Hindlimb muscle (tissue), 1 donor: Measurements from ENCODE around the gene FERD3L. TPM values are rescaled to one million over a fixed set of nuclear protein-coding genes. Genes with fewer than 3 reads are reported as not detected.

Source experiments
- DNase-seq: peaks from one replicate; pipeline ENCODE4 v3.0.0-alpha.2; 2013
- polyA plus RNA-seq: library from polyadenylated mRNA; unstranded; fragments of 120-200 nt; gene quantifications from one replicate; pipeline ENCODE4 v1.2.1, GENCODE V29; 2013; ENCODE audit not compliant: insufficient read length

The FERD3L gene
- polyA plus RNA-seq, 1 donor = not detected

DNA sequence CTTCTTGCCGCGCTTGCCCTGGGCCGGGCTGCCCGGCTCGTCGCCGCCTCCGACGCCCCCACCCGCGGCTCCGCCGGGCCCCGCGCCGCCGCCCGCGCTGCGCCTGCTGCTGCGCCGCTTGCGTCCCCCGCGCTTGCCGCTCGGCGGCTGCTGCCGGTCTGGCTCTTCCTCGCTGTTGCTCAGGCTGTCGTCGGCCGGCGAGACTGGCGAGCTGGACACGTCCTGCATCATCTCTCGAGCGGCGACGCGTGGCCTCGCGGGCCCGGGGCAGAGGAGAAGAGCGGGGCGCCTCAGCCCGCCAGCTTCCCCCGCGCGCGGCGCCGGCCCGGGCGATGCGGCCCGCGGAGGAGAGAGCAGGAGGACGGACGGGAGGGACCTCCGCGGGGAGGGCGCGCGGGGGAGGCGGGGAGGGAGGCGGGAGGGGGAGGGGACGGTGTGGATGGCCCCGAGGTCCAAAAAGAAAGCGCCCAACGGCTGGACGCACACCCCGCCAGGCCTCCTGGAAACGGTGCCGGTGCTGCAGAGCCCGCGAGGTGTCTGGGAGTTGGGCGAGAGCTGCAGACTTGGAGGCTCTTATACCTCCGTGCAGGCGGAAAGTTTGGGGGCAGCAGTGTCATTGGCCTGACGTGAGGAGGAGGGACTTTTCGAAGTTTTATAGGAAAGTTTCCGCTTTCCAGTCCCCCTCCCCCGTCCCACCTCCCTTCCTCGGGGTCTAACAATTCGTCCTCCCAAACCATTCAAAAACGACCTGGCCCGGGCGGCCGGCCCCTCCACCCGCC, 27.9 kb downstream of the FERD3L start, which contains the start of gene TWIST1:
TSS of gene TWIST1 (minus strand) at position 546 of the 779 bp plus-strand sequence. CDS start at position 231, 315 bp downstream.
- DNase-seq = peak; percentile 93

- DNase-seq = peak; percentile 42
These were observed 28.8 kb downstream of the FERD3L start for GRCh38 chr7:19116121-19117090.

- DNase-seq = no peak
These were observed 30.7 kb downstream of the FERD3L start for GRCh38 chr7:19114551-19114855.

GRCh38 chr7:19113855-19114550, 31.2 kb downstream of the FERD3L start:
- no peak for DNase-seq

DNA sequence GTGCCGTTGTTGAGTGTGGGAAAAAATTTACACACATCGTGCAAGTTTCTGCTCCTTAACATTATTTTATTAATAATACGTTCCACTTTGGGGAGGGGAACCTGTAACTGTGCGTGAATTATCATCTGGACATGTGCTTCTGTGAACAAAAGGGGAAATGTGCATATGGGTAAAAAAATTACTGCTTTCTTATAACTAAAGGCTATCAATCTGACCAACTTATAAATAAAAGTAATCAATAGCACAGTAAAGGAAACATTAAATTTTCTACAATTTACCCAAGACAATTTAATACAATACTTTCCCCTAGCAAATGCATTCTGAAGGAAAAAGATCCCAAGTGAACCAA, 32.2 kb downstream of the FERD3L start:
- no peak for DNase-seq

DNA sequence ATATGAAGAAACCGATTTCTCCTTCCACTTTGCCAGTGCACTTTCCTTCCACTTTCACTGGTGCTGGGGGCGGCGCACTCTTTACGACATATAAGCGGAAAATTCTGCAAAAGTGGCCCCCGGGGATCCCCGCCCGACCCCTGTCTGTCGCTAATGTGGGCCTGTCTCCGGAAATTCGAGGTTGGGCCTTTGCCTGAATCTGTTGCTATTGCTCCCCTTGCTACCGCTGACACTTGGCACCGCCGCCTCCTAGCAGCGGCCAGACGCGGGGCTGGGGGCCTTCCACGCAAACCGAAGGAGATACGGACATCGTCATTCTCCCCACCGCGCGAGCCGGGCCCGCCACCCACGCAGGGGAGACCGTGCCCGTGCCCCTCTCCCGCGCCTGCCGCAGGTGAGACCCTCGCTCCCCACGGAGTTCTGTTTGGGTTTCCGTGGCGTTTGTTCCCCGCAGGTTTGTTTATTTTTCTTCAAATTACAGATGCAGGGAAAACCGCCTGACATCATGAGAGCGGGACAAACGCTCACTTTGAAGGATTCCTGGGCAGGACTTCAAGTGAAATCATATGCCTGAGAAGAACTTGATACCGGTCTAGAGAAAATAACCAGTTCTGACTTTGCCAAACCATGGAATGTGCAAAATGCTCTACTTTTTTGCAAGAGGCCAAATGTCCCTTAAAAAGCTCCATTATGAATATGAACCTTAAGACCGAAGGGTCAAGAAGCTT, 32.8 kb downstream of the FERD3L start:
- DNase-seq = no peak

DNA sequence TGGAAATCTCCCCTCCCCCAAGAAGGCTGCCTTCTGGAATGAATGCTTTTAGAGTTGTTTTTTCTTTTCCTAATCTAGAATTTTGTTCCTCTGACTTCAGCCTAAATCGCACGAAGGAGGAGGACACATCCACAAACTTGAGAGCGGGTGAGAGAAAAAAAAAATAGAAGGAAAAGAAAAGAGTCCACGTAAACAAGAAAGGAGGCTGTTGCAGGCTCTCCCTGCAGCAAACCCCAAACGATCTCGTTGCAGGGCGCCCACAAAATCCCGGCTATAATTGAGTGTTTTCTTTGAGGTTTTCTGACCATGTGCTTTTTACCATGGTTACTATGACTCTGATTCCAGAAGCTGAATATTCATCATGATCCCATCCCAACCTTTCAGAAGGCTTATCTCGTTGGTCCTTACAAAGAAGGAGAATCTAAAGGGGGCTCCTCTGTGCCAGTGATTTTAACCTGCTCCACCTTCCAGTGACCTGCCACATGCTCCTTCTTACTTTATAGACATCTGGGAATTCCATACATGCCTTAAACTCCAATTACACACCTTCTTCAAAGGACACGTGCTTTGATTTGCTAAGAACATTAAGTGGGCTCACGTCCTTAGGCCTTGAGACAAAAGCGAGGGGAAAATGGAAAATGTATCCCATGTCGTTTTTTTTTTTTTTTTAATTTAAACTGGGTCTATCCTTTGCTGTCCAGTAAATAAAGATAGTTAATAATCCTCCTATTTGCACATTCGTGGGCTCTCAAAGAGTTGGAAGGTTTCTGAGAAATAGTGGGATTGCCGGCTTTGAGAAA, 33.5 kb downstream of the FERD3L start:
- DNase-seq = no peak

- no peak for DNase-seq
These were observed 34.4 kb downstream of the FERD3L start for GRCh38 chr7:19110776-19111175.

DNA sequence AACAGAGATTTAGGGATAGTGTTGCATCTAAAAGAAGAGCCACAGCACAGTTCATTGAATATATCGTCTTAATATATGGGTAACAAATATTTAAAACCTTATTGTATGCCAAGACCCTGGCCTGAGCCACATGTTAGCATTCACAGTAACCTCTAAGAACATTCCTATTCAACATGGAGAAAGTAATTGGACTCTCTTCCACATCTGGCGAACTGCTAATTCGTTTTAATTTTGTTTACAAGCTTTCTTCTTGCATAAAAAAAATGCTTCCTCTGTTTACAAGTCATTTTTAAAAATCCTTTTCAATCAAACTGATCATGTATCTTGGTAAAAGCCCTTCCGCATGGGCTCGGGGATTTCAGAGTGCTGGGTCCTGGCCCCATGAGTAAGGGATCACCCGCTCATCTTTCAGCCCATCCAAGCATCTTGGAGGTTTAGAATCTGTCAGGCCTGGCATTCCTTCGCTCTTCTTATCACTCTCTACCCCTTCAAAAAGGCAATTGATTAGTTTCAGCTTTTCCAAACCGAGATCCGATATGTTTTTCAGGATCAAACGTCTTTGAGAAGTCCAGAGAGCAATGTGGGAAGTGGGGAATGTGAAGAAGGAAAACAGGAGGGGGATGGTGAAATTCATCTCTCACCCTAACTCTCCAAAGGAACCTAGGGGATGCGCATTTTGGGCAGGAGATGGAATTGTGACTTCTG, 35.0 kb downstream of the FERD3L start:
- DNase-seq = no peak

DNA sequence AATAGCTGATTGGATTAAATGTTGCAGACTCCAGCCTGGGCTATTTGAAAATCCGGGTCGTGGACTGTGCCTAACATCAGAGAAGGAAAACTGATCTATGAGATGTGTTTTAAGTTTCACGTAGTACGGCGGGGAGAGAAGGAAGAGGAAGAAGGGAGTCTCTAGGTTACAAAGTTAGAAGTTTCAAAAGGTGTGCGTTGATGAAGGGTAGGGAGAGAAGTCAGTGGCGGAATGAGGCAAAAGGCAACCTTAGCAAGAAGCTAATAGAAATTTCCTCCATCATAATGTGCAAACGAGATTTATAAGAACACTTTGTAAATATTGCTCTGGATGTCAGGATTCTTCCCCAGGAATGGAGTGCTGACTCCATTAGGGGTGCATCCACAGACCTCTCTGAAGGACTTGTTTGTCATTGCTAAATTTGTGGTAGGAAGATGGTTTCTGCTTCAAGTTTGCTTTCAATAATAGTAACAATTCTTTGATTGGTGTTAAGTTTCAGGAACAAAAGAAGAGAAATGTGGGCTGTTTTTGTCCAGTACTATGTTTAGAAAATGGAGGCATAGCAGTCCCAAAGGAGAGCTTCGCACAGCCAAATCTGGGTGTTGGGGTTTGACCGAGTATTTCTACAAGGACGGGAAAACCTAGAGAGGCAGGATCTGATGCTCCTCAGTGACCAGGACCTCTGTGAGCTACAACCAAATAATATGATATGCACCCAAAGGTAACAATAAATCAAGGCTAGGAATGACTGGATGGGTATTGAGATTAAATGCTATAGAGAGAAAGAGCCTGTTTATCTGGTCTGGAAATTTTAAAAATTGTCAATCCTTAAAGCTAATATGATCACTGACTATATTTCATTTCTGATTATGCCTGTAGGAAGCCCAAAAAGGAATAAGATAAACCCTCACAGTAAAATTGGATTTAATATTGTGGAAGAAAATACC, 35.9 kb downstream of the FERD3L start:
- DNase-seq = no peak

DNA sequence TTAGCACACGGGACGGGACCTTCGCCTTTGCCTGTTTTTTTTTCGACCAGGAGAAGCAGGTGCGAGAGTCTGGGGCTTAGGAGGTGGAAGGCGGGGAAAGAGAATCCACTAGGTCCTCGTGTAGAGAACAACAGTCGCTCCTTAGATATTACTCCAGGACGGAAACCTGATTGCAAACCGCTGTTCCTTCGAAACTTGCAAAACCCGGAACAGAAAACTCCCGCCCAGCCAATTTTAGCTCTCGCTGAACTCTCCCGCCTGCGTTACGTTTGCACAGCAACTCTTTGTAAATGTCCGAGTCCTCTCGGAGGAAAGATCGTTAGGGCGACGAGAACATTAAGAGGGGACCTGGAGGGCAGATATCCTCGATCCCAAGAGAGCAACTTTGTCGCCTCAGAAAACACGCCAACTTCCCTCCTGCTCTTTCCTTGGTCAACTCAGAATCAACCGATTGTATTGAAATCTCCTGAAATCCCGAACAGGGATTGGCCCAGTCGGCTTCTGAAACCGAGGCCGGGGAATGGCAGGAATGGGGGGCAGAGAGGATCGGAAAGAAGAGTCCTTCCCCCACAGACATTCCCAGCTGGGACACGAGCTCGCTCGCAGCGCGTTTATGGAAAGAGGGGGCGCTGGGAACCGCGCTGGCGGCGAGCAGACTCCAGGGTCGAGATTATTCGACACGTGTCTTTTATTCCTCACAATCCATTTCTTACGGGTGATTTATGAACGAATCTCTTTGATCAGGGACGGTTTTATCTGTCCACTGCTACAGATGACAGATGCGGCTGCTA, 37.7 kb downstream of the FERD3L start:
- peak; percentile 75 for DNase-seq

GRCh38 chr7:19107081-19107355, 38.2 kb downstream of the FERD3L start:
- no peak for DNase-seq

GRCh38 chr7:19106241-19107080, 38.8 kb downstream of the FERD3L start:
- no peak for DNase-seq

- no peak for DNase-seq
These were observed 39.7 kb downstream of the FERD3L start for GRCh38 chr7:19105546-19105945.

DNA sequence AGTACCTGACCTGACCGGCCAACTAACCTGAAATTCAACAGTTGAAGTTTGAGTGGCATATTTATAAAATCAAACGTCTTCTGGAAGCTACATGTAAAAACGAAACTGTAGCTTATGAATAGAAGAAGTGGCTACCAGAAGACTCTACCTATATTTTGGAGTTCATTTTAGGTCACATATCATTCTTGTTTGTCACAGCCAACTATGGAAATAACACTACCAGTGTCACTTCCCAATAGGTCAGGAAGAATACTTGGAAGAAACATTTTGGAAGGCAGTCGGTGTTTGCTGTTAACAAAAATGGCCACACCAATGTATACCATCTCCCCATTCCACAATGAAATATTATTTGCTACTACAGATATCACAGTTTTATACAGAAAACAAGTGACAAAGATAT, 40.4 kb downstream of the FERD3L start:
- no peak for DNase-seq

GRCh38 chr7:19102884-19103283, 42.3 kb downstream of the FERD3L start:
- no peak for DNase-seq

DNA sequence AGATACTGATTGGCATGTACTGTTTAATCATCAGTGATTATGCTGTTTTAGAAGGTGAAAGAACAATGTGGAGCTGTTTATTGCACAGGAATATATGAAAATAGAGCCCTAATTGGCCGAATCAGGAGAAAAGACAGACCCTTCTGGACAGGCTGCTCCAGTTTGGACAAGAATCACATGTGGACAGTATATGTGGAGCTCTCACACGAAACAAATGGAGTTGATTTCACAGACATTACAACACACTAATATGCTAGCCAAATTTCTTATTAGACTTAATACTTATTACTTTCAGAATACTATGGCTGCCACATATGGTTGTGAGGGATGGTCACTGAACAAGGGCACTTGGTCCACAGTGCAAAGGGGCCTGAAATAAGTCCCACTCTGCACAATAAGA, 43.3 kb downstream of the FERD3L start:
- no peak for DNase-seq

- no peak for DNase-seq
These were observed 43.7 kb downstream of the FERD3L start for GRCh38 chr7:19101472-19101871.
